ENCODE results near the gene CTDP1.
"Not testable (repeated sequence)": the region's sequence is repeated elsewhere in the genome, so short reads cannot be mapped to it uniquely, and the experiment has no call there.

Gene CTDP1

GRCh38 chr18:79719478-79720358 lies 40.1 kb downstream of the CTDP1 start:
- not testable (repeated sequence) for H3K4me1 ChIP-seq (ENCODE audit: control insufficient read depth in 2 of 2, insufficient read depth in 2 of 2, low read length in 2 of 2)

GRCh38 chr18:79720359-79720733 lies 40.7 kb downstream of the CTDP1 start:
- Histone ChIP-seq H3K4me3 (ENCODE audit: low read length in 2 of 2) (no peak overlapping the region), H3K9me3 (ENCODE audit: control insufficient read depth in 2 of 2, low read length in 2 of 2) (no peaks in the 10 kb centered on the region), H3K9ac (ENCODE audit: low read depth in 1 of 2, low read length in 2 of 2) (no peak overlapping the region), H3K27me3 (ENCODE audit: control insufficient read depth in 2 of 2, insufficient read depth in 2 of 2, low read length in 2 of 2) (no peaks in the 10 kb centered on the region), H3K36me3 (ENCODE audit: control insufficient read depth in 2 of 2, insufficient read depth in 2 of 2, low read length in 2 of 2) (peaks cover 68 to 76% of the 10 kb centered on the region in 2 donors), H3K4me1 (ENCODE audit: control insufficient read depth in 2 of 2, insufficient read depth in 2 of 2, low read length in 2 of 2) (peaks cover 0 to 8% of the 10 kb centered on the region in 2 donors), H3K27ac (ENCODE audit: low read depth in 2 of 2, low read length in 2 of 2) (no peak overlapping the region)

More at GRCh38 chr18:79719478-79720358, 40.1 kb downstream of the CTDP1 start:
- not testable (repeated sequence) for H3K27me3 ChIP-seq (ENCODE audit: control insufficient read depth in 2 of 2, insufficient read depth in 2 of 2, low read length in 2 of 2); H3K9ac ChIP-seq (ENCODE audit: low read depth in 1 of 2, low read length in 2 of 2); H3K27ac ChIP-seq (ENCODE audit: low read depth in 2 of 2, low read length in 2 of 2); H3K9me3 ChIP-seq (ENCODE audit: control insufficient read depth in 2 of 2, low read length in 2 of 2); H3K4me3 ChIP-seq (ENCODE audit: low read length in 2 of 2)
- peaks cover 70 to 77% of the 10 kb centered on the region in 2 donors for H3K36me3 ChIP-seq (ENCODE audit: control insufficient read depth in 2 of 2, insufficient read depth in 2 of 2, low read length in 2 of 2)

GRCh38 chr18:79723036-79723435 lies 43.4 kb downstream of the CTDP1 start:
- peaks cover 60 to 68% of the 10 kb centered on the region in 2 donors for H3K36me3 ChIP-seq (ENCODE audit: control insufficient read depth in 2 of 2, insufficient read depth in 2 of 2, low read length in 2 of 2)
- no peaks in the 10 kb centered on the region for H3K27me3 ChIP-seq (ENCODE audit: control insufficient read depth in 2 of 2, insufficient read depth in 2 of 2, low read length in 2 of 2)
- peaks cover 0 to 8% of the 10 kb centered on the region in 2 donors for H3K4me1 ChIP-seq (ENCODE audit: control insufficient read depth in 2 of 2, insufficient read depth in 2 of 2, low read length in 2 of 2)
- no peak overlapping the region for H3K4me3 ChIP-seq (ENCODE audit: low read length in 2 of 2)
- no peak overlapping the region for H3K9ac ChIP-seq (ENCODE audit: low read depth in 1 of 2, low read length in 2 of 2)
- peak overlapping the region in 1 of 2 donors; percentile 17 for H3K27ac ChIP-seq (ENCODE audit: low read depth in 2 of 2, low read length in 2 of 2)
- H3K9me3 ChIP-seq (ENCODE audit: control insufficient read depth in 2 of 2, low read length in 2 of 2), result no peaks in the 10 kb centered on the region

GRCh38 chr18:79723628-79724027 lies 44.0 kb downstream of the CTDP1 start:
- peaks cover 58 to 65% of the 10 kb centered on the region in 2 donors for H3K36me3 ChIP-seq (ENCODE audit: control insufficient read depth in 2 of 2, insufficient read depth in 2 of 2, low read length in 2 of 2)
- H3K4me1 ChIP-seq (ENCODE audit: control insufficient read depth in 2 of 2, insufficient read depth in 2 of 2, low read length in 2 of 2), result peaks cover 0 to 8% of the 10 kb centered on the region in 2 donors
- H3K27me3 ChIP-seq (ENCODE audit: control insufficient read depth in 2 of 2, insufficient read depth in 2 of 2, low read length in 2 of 2), result no peaks in the 10 kb centered on the region

DNA sequence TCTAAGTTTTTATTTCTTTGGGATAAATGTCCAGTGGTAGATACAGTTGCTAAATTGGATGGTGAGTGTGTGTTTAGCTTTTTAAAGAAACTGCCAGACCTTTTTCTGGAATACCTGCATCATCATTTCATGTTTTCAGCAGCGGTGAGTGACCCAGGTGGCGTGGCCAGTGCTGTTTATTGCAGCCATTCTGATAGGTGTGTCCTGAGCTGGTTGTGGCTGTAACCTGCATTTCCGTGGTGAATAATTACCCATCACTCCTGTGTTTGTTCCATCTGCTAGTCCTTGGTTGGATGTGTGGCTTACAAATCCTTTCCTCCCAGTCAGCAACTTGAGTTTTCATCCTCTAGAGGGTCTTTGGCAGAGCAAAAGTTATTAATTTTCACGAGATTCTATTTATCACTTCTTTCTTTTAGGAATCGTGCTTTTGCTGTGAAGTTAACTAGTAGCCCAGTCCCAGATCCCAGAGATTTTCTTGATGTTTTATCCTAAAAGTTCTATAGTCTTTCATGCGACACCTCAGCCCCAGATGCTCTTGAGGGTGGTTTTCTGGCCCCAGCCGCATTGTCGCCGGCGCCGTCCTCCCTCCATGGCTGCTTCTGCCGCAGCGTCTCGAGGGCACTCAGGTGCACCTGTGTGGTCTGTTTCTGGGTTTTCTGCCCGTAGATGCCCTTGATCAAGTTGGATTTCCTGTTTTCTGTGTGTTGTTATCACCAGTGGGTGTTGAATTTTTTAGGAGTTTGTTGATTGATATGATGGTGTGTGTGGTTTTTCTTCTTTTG lies 44.9 kb downstream of the CTDP1 start:
- no peak overlapping the region for H3K4me3 ChIP-seq (ENCODE audit: low read length in 2 of 2)
- H3K9me3 ChIP-seq (ENCODE audit: control insufficient read depth in 2 of 2, low read length in 2 of 2), result peaks cover 0 to 3% of the 10 kb centered on the region in 2 donors
- H3K9ac ChIP-seq (ENCODE audit: low read depth in 1 of 2, low read length in 2 of 2), result no peak overlapping the region
- peaks cover 0 to 8% of the 10 kb centered on the region in 2 donors for H3K4me1 ChIP-seq (ENCODE audit: control insufficient read depth in 2 of 2, insufficient read depth in 2 of 2, low read length in 2 of 2)
- peaks cover 58 to 65% of the 10 kb centered on the region in 2 donors for H3K36me3 ChIP-seq (ENCODE audit: control insufficient read depth in 2 of 2, insufficient read depth in 2 of 2, low read length in 2 of 2)
- peak overlapping the region in 1 of 2 donors; percentile 65 for H3K27ac ChIP-seq (ENCODE audit: low read depth in 2 of 2, low read length in 2 of 2)
- no peaks in the 10 kb centered on the region for H3K27me3 ChIP-seq (ENCODE audit: control insufficient read depth in 2 of 2, insufficient read depth in 2 of 2, low read length in 2 of 2)

More at GRCh38 chr18:79723628-79724027, 44.0 kb downstream of the CTDP1 start:
- Histone ChIP-seq H3K9ac (ENCODE audit: low read depth in 1 of 2, low read length in 2 of 2) (peak overlapping the region in 1 of 2 donors; percentile 41), H3K9me3 (ENCODE audit: control insufficient read depth in 2 of 2, low read length in 2 of 2) (peaks cover 0 to under 1% of the 10 kb centered on the region in 2 donors), H3K4me3 (ENCODE audit: low read length in 2 of 2) (peak overlapping the region in 1 of 2 donors; percentile 20), H3K27ac (ENCODE audit: low read depth in 2 of 2, low read length in 2 of 2) (peak overlapping the region in 1 of 2 donors; percentile 65)

- Histone ChIP-seq H3K27me3 (ENCODE audit: control insufficient read depth in 2 of 2, insufficient read depth in 2 of 2, low read length in 2 of 2) (no peaks in the 10 kb centered on the region), H3K36me3 (ENCODE audit: control insufficient read depth in 2 of 2, insufficient read depth in 2 of 2, low read length in 2 of 2) (peaks cover 58 to 65% of the 10 kb centered on the region in 2 donors), H3K9ac (ENCODE audit: low read depth in 1 of 2, low read length in 2 of 2) (no peak overlapping the region), H3K9me3 (ENCODE audit: control insufficient read depth in 2 of 2, low read length in 2 of 2) (peaks cover 0 to 3% of the 10 kb centered on the region in 2 donors), H3K4me1 (ENCODE audit: control insufficient read depth in 2 of 2, insufficient read depth in 2 of 2, low read length in 2 of 2) (peaks cover 0 to 8% of the 10 kb centered on the region in 2 donors), H3K4me3 (ENCODE audit: low read length in 2 of 2) (no peak overlapping the region), H3K27ac (ENCODE audit: low read depth in 2 of 2, low read length in 2 of 2) (no peak overlapping the region)
Observed at GRCh38 chr18:79725486-79725885, 45.9 kb downstream of the CTDP1 start.

- H3K4me3 ChIP-seq (ENCODE audit: low read length in 2 of 2), result no peak overlapping the region
- H3K27ac ChIP-seq (ENCODE audit: low read depth in 2 of 2, low read length in 2 of 2), result no peak overlapping the region
- H3K36me3 ChIP-seq (ENCODE audit: control insufficient read depth in 2 of 2, insufficient read depth in 2 of 2, low read length in 2 of 2), result peaks cover 61 to 68% of the 10 kb centered on the region in 2 donors
- H3K4me1 ChIP-seq (ENCODE audit: control insufficient read depth in 2 of 2, insufficient read depth in 2 of 2, low read length in 2 of 2), result peaks cover 0 to 8% of the 10 kb centered on the region in 2 donors
- H3K27me3 ChIP-seq (ENCODE audit: control insufficient read depth in 2 of 2, insufficient read depth in 2 of 2, low read length in 2 of 2), result no peaks in the 10 kb centered on the region
- H3K9me3 ChIP-seq (ENCODE audit: control insufficient read depth in 2 of 2, low read length in 2 of 2), result peaks cover 4 to 9% of the 10 kb centered on the region in 2 donors
- H3K9ac ChIP-seq (ENCODE audit: low read depth in 1 of 2, low read length in 2 of 2), result no peak overlapping the region
Observed at GRCh38 chr18:79726721-79727120, 47.1 kb downstream of the CTDP1 start.

- Histone ChIP-seq H3K4me1 (ENCODE audit: control insufficient read depth in 2 of 2, insufficient read depth in 2 of 2, low read length in 2 of 2) (peaks cover 0 to 8% of the 10 kb centered on the region in 2 donors), H3K9me3 (ENCODE audit: control insufficient read depth in 2 of 2, low read length in 2 of 2) (peaks cover 8 to 9% of the 10 kb centered on the region in 2 donors), H3K9ac (ENCODE audit: low read depth in 1 of 2, low read length in 2 of 2) (no peak overlapping the region), H3K27ac (ENCODE audit: low read depth in 2 of 2, low read length in 2 of 2) (no peak overlapping the region), H3K27me3 (ENCODE audit: control insufficient read depth in 2 of 2, insufficient read depth in 2 of 2, low read length in 2 of 2) (no peaks in the 10 kb centered on the region), H3K36me3 (ENCODE audit: control insufficient read depth in 2 of 2, insufficient read depth in 2 of 2, low read length in 2 of 2) (peaks cover 66 to 71% of the 10 kb centered on the region in 2 donors), H3K4me3 (ENCODE audit: low read length in 2 of 2) (no peak overlapping the region)
Observed at GRCh38 chr18:79727211-79727610, 47.6 kb downstream of the CTDP1 start.

DNA sequence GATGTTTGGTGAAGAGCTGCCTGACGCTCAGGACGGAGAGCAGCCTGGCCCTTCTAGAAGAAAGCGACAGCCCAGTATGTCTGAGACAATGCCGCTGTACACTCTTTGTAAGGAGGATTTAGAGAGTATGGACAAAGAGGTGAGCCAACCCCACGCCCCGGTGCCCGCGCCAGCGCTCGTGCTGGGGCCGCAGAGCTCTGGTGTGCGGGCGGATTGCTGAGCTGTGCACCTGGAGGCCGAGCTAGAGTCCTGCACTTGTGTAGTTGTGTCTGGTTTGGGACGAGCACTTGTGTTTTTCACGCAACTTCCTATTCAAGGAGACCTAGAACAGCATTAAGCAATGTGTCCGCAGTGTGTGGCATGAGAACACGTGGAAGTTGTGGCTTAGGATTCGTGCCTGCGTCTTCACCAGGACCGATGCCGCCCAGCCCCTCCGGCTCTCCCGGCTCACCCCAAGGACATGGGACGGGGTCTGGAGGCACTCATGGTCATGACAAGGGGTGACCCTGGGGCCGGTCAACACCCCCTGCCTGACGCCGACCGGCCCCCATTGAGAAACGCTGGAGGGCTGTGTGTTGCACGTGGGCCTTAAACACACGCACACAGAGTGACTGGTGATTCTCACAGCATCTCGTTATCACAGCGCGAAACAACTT lies 49.5 kb downstream of the CTDP1 start:
- Histone ChIP-seq H3K9me3 (ENCODE audit: control insufficient read depth in 2 of 2, low read length in 2 of 2) (peaks cover 12 to 17% of the 10 kb centered on the region in 2 donors), H3K27me3 (ENCODE audit: control insufficient read depth in 2 of 2, insufficient read depth in 2 of 2, low read length in 2 of 2) (no peaks in the 10 kb centered on the region), H3K36me3 (ENCODE audit: control insufficient read depth in 2 of 2, insufficient read depth in 2 of 2, low read length in 2 of 2) (peaks cover 64 to 74% of the 10 kb centered on the region in 2 donors)

More for the DNA sequence above, 49.5 kb downstream of the CTDP1 start:
- Histone ChIP-seq H3K4me1 (ENCODE audit: control insufficient read depth in 2 of 2, insufficient read depth in 2 of 2, low read length in 2 of 2) (peaks cover 0 to 4% of the 10 kb centered on the region in 2 donors), H3K4me3 (ENCODE audit: low read length in 2 of 2) (no peak overlapping the region), H3K9ac (ENCODE audit: low read depth in 1 of 2, low read length in 2 of 2) (no peak overlapping the region), H3K27ac (ENCODE audit: low read depth in 2 of 2, low read length in 2 of 2) (no peak overlapping the region)

Measured in mucosa of rectum (tissue), 2 donors.